CD4-positive, alpha-beta T cell treated with Interleukin-4 for 1 hour (primary cell): Measurements from ENCODE around the gene KRTAP5-9.
"Not testable (repeated sequence)": the region's sequence is repeated elsewhere in the genome, so short reads cannot be mapped to it uniquely, and the experiment has no call there.

Source experiments
- DNase-seq, 2 donors: peaks; one replicate each; pipeline ENCODE4 v3.0.0-alpha.2; 2020 to 2022

The KRTAP5-9 gene

GRCh38 chr11:71563406-71563805 is 15.2 kb downstream of the KRTAP5-9 start:
- DNase-seq: peak in 1 of 2 donors; percentile 5

GRCh38 chr11:71564430-71564829 is 16.2 kb downstream of the KRTAP5-9 start:
- DNase-seq: no peak

GRCh38 chr11:71565263-71565662 is 17.0 kb downstream of the KRTAP5-9 start, which contains the start of gene KRTAP5-10:
Gene KRTAP5-10, plus strand, starts transcription at chr11:71565563. Its CDS starts 25 bp downstream, at chr11:71565588.
- DNase-seq: no peak

- DNase-seq: no peak
Measured at GRCh38 chr11:71566081-71566620, 17.9 kb downstream of the KRTAP5-9 start.

- DNase-seq: not testable (repeated sequence)
Measured at GRCh38 chr11:71566626-71567599, 18.7 kb downstream of the KRTAP5-9 start.

GRCh38 chr11:71567633-71568032 is 19.4 kb downstream of the KRTAP5-9 start:
- not testable (repeated sequence) for DNase-seq

- no peak for DNase-seq
Measured at GRCh38 chr11:71568704-71569349, 20.6 kb downstream of the KRTAP5-9 start.

GRCh38 chr11:71571101-71571850 is 23.1 kb downstream of the KRTAP5-9 start:
- DNase-seq: not testable (repeated sequence)

- DNase-seq: no peak
Measured at GRCh38 chr11:71572811-71573210, 24.6 kb downstream of the KRTAP5-9 start.

GRCh38 chr11:71574418-71574817 is 26.2 kb downstream of the KRTAP5-9 start:
- no peak for DNase-seq

- no peak for DNase-seq
Measured at GRCh38 chr11:71575723-71576424, 27.7 kb downstream of the KRTAP5-9 start.

GRCh38 chr11:71576688-71577465 is 28.7 kb downstream of the KRTAP5-9 start:
- DNase-seq: not testable (repeated sequence)

- DNase-seq: no peak
Measured at GRCh38 chr11:71577469-71578004, 29.3 kb downstream of the KRTAP5-9 start.

- DNase-seq: not testable (repeated sequence)
Measured at GRCh38 chr11:71579513-71579912, 31.3 kb downstream of the KRTAP5-9 start.

GRCh38 chr11:71580057-71581003 is 32.1 kb downstream of the KRTAP5-9 start:
- DNase-seq: peak; percentile 14 to 19

GRCh38 chr11:71581826-71582225 is 33.6 kb downstream of the KRTAP5-9 start:
- no peak for DNase-seq

- DNase-seq: no peak
Measured at GRCh38 chr11:71582309-71582895, 34.2 kb downstream of the KRTAP5-9 start, which contains the start of gene KRTAP5-11. Gene KRTAP5-11, minus strand, starts transcription at chr11:71582875. Its CDS starts 38 bp downstream, at chr11:71582837.

- not testable (repeated sequence) for DNase-seq
Measured at GRCh38 chr11:71582969-71583368, 34.7 kb downstream of the KRTAP5-9 start.

- DNase-seq: not testable (repeated sequence)
Measured at GRCh38 chr11:71585673-71586072, 37.5 kb downstream of the KRTAP5-9 start.
